ENCODE data around the gene ATXN7L1.
A peak's percentile ranks its signal among the peaks of the same experiment; 100 is the strongest.
"Not testable (repeated sequence)": the region's sequence is repeated elsewhere in the genome, so short reads cannot be mapped to it uniquely, and the experiment has no call there.

ATXN7L1 gene

DNA sequence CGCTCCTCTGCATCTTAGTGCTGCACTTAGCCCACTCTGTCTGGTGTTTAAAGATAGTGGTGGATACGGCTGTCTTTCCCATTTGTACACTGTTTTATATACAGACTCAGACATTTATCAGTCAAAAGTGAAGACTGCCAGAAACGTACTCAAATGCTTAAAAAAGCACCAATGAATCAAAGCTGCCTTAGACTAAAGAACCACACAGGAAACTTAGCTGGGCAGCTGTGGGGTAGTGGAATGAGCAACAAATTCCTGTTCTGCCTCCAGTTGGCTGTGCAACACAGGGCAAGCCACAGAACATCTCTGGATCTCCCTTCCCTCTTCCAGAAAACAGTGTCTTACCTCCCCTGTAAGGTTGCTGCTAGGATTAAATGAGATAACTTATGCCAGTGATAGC, 76.0 kb downstream of the ATXN7L1 start:
- DNase-seq: peak in 1 of 5 donors; percentile 80

DNA sequence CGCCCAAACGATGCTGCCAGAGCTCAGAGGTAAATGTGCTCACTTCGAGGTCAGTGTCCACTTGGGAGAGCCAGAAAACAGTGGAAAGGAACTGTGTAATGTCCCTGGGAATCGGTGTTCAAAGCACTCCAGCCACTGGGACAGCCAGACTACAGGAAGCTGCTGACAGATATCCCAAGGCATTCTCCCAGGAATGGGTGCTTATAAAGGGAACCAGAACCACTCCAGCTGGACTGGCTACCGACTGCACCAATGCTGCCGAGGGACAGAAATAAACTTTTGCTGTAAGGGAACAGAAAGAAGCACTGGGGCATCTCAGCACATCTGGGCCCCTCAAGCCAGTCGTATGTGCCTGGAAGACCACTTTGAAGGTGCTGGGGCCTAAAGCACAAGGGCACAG, 76.7 kb downstream of the ATXN7L1 start:
- DNase-seq: no peak

DNA sequence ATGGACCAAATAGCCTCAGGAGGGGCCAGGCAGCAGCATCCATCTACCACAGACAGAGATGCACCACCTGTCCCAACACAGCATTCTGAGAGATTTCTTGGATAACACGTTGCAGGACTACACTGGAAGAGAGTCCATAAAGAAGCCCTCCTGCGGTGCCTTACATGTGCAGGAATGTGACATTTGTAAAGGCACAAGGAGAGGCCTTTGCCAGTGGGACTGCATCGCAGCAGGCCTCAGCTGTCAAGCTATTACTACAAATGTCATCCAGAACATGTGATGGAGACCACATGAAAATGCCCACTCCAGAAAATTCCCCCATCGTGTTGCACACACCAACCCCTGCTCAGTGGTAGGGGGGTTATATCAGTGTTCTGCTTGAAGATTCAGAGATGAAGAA, 77.4 kb downstream of the ATXN7L1 start:
- DNase-seq: no peak

DNA sequence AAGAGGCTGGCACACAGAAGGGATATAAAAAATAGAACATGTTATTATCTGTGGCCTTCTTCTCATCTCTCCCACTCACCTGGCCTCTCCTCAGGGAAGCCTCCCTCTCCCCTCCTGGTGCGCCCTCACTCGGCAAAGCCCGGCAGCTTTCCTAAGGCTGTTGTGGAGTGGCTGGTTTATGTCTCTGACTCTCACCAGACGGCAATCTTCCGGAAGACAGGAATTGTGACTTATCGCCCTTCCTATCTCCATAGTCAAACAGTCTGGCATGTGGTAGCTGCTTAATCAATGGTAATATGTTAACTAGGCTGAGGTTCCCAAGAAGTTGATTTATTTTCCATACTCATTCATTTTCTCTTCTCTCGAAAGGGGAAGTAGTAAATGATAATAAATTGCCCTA, 78.7 kb downstream of the ATXN7L1 start:
- no peak for DNase-seq

DNA sequence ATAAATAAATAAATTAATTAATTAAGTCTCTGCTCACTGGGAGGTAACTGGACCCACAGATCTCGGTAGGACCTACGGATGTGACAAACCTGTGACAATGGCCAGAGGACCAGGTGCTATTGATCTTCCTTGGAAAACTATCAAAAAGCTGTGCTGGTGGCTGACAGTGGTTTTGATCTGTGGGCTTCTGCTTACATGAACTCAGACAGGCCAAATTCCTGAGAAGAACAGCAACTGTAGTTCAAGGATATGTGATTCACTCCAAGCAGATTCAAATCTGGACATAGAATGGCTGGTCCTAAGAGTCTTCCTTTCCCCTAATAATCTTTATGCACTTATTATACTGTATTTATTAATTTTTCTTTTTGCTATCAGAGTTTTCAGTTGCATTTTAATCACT, 80.0 kb downstream of the ATXN7L1 start:
- no peak for DNase-seq

DNA sequence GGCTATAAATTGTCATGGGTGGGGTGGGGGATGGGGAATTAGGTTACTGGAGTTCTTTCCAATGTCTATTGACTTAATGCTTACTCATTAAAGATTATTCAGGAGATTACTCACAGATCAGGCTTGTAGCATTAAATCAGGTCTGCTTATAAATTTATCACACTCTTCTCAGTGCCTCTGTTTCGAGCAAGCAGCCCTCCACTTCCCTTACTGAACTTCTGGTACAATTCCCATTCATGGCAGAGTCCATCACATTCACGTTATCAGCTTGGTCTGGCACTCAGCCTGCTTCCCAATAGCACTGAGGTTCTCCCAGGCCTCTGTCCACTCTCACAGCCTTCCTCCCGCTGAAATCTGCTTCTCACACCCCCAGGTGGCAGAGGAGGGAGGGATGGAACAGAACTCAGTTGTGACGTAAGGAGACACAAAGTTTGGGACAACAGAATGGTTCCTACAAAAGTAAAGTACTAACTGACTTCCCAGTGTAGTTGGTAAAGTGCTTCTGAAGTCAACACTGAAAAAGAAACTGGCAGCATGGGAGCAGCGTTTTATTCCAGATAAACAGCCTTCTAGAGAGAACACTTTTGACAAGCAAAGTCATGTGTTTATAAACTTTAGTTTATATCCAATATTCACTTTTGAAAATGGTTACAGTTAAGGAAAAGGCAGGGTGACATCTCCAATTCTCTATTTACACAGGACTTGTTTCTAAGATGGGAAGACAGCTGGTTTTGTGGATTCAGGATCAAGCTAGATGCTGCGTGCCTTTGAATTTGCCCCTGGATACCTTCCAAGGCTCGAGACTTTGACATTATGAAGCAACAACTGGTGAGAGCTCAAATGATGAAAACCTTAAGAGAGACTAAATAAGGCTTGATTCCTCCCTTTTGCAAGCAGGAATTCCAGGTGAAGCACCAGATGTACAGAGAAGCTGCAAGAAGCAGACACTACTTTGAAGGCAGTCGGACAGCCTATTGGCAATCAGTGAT, 81.4 kb downstream of the ATXN7L1 start:
- no peak for DNase-seq

DNA sequence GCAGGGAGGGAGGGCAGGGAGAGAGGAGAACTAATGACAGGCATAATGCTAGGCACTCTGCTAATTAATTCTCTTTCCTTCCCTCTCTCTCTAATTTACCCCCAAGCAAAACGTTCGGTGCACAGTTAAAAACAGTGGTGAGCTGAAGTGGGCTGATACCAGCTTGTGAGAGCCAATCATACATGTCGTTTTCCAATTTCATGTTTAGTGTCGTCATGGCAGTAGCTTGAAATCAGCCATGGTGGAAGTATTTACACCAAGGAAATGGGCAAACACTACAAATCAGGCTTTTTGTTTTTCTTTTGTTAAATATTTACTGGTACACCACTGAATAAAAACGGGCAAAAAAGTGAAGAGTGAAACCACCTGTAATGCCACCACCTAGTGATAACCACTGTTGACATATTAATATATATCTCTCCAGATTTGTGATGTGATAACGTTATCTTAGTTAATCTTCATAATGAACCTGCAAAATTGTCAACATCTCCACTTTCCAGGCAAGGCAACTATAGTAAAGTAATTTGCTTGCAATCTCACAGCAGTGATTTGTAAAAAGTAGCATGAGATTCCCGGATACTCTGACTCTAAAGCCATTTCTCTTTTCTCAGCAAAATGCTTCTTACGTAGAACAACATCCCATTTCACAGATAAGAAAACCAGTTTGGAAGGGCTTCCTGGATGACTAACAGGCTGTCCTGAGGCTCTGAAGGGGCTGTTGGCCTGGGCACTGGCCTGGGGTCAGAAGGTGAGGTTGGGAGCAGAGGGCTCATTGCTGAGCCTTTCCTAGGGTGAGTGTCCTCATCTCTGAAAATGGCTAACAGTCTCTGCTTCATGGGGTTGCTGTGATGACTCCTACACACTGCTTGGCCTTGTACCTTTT, 83.7 kb downstream of the ATXN7L1 start:
- DNase-seq: no peak

DNA sequence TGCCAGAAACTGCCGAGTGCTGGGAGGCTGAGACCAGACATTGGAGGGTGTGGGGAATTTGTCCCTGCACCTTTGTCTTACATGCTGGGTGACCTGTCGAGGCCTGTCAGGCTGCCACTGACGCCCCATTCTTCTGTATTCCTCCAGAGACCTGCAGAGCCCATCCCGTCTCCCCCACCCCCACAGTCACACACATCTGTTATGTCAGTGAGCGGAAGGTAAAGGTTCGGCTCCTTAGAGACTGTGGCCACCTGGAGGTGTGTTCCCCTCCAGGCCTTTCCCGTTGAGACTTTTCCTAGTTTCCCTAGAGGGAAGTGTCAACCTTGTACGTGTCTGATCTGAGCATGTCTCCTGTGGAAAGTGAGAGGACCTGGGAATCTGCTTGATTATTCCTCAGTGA, 84.5 kb downstream of the ATXN7L1 start:
- DNase-seq: no peak

DNA sequence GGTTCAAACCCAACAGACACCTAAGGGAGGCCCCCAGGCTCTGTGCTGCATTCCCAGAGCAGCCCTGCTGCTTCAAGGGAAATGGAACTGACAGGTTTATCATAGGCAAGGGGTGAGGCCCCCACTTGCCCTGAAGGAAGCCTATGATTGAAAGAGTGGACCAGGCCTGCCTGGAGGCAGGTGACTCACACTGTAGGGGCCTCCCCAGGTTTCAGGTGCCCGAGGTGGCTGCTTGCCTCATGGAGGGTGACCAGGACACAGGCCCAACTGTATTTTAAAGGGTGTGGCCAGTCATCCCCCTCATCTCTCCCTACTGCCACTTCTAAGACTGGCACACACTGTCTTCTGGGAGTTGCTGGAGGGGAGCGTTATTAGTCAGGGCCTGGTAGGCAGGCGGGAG, 85.4 kb downstream of the ATXN7L1 start:
- no peak for DNase-seq

DNA sequence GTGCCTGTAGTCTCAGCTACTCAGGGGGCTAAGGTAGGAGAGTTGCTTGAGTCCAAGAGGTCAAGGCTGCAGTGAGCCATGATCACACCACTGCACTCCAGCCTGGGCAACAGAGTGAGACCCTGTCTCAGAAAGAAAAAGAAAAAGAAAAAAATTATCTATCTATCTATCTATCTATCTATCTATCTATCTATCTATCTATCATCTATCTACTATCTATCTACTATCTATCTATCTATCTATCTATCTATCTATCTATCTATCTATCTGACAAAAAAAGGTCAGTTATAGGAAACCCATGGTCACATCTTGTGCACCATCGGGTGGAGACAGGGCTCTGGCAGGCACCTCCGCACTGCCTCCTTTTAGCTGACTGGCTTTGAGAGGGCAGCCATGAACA, 85.9 kb downstream of the ATXN7L1 start:
- not testable (repeated sequence) for DNase-seq

DNA sequence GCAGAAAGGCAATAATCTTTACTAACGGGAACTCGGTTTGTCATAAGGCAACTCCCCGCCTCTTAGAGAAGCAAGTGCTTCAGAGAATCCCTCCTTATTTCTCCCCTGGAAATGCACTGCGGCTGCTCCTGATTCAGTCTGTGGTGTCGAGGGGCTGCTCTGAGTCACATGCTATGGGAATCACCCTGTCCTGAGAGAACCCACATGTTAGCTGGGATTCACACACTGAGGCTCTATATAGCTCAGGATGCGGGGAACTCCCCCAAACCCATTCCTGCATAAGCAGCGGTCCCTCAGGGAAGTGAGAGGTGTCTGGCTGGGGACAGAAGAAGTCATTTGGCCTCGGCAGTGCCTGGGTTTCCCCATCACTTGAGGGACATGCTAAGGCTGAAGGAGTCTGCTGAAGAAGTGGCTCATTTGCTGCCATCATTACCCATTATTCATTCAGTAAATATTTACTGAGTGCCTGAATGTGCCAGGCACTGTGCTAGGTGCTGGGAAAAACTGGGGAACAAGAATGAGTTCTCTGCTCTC, 87.5 kb downstream of the ATXN7L1 start:
- no peak for DNase-seq

DNA sequence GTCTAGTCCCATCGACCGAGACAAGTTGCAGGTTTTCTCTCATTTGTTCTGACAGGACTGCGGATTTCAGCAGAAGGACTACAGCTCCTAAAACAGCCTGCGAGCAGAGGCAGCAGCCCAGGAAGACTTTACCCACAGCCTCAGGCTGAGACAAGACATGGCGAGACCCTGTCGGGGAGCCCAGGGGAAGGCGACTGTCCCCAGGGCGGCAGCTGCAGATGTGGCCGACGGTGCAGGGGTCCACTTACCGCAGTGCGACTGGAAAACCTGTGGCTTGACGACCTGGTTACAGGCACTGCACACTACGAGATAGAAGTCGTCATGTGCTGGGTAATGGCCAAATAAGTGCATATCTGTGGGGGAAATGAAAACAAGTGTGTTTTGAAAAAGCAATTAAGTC, 88.0 kb downstream of the ATXN7L1 start:
- DNase-seq: no peak

DNA sequence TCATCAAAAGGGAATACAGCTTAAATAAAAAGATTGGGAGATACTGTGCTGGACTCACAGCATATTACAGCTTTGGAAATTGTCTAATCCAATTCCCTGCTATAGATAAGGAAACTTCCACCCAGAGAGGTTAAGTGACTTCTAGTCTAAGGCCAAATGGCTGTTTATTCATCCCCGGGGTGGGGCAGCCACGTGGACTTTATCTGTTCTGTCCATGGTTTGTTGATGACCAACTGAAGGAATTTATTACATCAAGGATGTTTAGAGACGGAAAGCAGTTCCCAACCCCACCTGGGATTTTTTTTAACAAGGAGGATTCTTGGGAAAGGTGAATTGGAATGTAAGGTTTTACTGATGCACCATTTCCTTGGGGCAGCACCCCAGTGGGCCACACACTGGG, 88.6 kb downstream of the ATXN7L1 start:
- DNase-seq: no peak

DNA sequence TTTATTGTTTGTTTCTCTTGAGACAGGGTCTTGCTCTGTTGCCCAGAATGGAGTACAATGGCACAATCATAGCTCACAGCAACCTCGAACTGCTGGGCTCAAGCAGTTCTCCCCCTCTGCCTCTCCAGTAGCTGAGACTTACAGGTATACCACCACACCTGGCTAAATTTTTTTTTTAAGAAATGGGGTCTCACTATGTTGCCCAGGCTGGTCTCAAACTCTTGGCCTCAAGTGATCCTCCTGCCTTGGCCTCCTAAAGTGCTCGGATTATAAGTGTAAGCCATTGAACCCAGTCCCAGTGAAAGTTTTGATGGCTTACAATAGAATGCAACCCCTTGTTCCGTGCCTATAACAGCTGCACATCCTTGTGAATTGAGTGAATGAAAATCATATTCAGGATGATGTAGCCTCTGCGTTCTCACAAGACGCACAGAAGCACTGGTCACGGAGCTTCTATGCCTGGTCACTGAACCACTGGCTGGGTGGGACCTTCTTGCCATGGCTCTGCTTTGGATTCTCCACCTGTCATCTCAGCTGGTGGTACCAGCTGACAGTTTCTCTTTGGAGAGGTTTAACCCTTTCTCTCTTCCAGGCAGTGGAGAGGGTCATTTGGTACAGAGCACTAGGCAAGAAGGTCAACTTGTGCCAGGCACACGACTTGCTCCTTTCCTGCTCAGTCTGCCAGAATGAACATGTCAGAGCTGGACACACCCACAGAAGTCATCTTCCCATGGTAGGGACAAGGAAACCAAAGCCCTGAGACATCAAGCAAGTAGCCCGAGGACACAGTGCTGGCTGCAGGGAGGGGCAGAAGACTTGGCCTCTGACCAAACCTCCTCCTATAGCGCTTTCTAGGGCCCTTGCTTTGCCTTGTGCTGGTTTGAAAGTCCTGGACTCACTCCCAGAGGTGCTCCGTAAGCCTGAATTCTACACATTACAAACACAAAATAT, 89.6 kb downstream of the ATXN7L1 start:
- no peak for DNase-seq

DNA sequence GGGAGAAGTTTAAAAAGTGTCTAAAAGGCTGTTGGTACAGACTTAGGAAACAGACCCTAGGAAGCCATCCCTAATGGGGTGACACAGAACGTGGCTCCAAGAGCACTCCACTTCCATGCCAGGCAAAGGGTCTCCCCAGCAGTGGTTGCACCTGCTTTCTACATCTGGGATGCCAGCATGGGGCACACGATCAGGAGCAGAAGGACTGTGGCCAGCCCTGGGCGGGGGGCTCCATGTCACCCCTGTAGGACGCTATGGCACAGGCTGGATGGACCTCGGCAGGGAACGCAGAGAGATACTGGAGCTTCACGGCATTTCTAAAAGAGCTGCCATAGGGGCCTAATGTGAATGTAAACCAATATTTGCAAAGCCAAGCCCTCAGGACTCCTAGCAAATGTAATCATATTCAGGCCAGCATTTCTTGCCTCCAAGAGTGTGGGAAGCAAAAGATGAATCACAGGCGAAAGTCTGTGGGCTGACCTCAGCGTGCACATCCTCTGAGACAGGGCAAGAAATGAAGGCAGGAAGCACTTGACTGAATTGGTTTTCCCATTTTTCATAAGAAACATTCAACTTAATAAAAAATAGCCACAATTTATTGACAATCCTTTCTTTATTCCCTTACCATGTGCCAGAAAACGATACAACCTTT, 93.9 kb downstream of the ATXN7L1 start:
- DNase-seq: peak in 1 of 5 donors; percentile 40

DNA sequence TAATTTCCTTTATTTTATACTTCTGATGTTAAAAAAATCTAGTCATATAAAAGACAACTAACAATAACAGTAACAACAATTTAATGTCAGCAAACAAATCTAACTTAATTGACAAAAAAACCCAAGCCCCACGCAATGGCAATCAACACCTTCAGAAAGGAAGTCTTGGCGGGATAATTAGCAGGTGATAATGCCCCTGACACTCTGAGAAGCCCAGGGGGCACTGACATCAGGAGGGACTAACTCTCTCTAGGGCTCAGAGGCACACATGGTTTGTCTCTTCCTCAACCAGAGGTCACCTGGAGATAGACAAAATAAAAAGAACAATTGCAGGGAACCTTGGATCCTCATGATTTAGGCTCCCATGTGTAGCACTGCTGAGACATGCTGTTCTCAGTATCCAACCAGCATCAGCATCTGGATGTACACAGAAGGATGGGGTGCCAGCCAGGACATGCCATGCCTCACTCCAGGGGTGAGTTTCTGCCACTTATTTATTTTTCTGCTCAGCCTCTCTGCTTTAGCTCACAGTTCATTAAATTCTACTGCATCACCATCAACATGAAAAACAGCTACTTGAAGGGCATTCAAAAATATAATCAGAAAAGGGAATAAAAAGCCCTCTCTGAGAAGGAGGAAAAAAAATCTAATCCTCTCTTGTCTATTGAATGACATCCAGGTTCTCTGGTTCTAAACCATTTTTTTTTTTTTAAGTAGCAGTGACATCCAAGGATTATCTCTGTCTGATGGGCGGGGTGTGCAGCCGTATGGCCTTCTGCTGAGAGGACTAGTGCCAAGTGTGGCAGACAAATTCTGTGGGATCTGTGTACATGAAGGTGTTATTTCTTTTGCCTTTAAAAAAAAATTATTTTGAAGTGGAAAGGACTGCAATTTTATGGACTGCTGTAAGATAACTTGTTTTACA, 96.3 kb downstream of the ATXN7L1 start:
- DNase-seq: no peak

DNA sequence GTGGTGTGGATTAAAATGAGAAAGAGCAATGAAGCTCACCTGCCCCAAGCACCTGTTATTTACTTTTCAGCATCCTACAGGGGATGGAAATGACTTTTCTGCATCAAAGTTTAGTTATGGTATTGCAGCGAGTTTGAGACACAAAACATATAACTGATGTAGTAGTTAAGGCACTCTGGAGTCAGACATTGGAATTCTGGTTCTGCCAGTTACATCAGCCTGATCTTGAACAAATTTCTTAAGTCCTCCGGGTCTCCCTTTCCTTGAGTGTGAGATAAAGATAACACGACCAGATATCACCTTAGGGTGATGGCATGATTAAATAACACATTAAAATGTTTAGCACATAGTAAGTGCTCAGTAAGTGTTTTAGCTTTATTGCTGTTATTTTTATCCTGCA, 97.4 kb downstream of the ATXN7L1 start:
- DNase-seq: no peak

DNA sequence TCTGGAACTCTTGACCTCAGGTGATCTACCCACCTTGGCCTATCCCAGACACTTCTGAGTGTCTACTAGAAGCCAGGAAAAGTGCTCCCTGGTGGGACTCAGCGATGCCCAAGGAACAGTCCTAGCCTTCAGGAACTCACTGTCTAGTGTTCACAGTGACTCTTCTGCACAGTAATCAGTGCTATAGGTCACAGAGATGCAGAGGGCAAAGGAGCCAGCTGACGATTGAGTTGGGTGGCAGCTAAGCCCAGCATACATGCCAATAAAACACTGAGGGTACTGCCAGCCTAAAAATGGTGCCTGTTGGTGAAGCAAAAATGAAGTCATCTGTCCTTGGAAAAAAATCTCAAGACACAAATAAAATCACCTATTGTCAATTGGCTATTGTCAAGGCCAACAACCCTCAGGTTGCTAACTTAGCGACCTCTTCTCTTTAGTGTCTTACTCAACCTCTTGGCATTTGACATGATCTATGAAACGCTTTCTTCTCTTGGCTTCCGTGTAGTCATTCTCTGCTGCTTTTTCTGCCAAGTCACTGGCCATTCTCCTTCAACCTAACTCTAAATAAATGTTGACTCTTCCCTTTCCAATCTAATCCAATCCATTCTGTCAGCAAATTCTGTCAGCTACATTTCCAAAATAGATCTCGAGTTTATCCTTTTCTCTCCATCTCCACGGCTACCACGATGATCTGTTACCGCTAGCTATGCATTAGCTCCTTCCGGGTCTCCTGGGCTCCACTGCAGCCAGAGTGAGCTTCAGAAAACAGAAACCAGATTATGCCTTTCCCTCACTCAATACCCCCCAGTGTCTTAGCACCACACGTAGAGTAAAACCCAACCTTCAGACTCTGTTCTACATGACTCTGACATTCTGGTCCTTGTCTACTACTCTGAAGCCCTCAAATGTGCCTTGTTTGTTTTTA, 99.2 kb downstream of the ATXN7L1 start:
- no peak for DNase-seq

DNA sequence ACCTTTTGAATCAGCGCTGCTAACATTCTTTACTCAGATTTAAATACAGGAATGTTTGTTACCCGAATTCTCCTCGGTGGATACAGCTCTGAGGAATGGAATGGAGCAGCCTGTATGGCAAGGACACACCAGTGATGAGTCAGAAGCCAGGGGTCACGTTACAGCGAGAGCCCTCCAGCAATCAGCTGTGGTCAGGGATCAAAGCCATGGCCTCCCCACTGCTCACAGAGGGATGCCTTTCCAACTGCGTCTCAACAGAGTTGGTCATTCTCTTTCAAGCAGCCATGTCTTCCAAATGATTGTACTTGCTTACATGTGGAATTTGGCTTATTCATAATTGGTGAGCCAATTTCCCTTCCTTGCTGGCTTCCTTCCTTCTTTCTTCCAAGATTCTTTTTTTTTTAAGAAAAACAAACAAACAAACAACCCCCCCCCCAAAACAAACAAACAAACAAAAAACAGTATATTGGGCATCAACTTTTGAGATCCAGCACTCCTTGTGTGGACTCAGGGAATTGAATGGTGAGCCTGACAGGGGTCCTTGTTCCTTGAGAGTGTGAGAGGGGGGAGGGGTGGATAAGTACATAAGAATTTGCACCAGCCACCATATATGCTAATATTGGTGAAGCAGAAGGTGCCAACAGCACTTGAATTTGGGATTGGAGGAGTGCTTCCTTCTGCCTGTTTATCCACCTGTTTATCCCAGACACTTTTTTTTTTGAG, 100.2 kb downstream of the ATXN7L1 start:
- no peak for DNase-seq
